Ascending aorta (tissue), 2 donors: ENCODE data around the gene SULT2B1. TPM values are rescaled to one million over a fixed set of nuclear protein-coding genes. Genes with fewer than 3 reads are reported as not detected.
"Not testable (repeated sequence)": the region's sequence is repeated elsewhere in the genome, so short reads cannot be mapped to it uniquely, and the experiment has no call there.

Source experiments
- DNase-seq, 2 donors: peaks; one replicate each; pipeline ENCODE4 v3.0.0-alpha.2; 2019; ENCODE audit warnings: low spot score in 2 of 2
- H3K27ac ChIP-seq, 2 donors: fragments of 200-600 bp; sonication (generic); one replicate each; pipeline ENCODE4 v1.5.1; 2016 to 2017; ENCODE audit warnings: mild to moderate bottlenecking in 1 of 2
- H3K27me3 ChIP-seq: fragments of 200-600 bp; sonication (generic); one replicate; pipeline ENCODE4 v1.5.1; 2017
- H3K36me3 ChIP-seq, 2 donors: fragments of 200-600 bp; sonication (generic); one replicate each; pipeline ENCODE4 v1.5.1; 2016
- H3K4me1 ChIP-seq, 2 donors: fragments of 200-600 bp; sonication (generic); one replicate each; pipeline ENCODE4 v1.5.1; 2016 to 2017; ENCODE audit warnings: mild to moderate bottlenecking in 1 of 2
- H3K4me3 ChIP-seq, 2 donors: fragments of 200-600 bp; sonication (generic); one replicate each; pipeline ENCODE4 v1.5.1; 2016 to 2017; ENCODE audit warnings: mild to moderate bottlenecking in 1 of 2
- H3K9me3 ChIP-seq, 2 donors: fragments of 200-600 bp; sonication (generic); one replicate each; pipeline ENCODE4 v1.5.1; 2016
- CTCF ChIP-seq, 3 experiments: fragments of 200-600 bp in 2 of 3; fragments of 450-650 bp in 1 of 3; sonication (generic) in 2 of 3; IDR thresholded peaks; one replicate each; pipeline ENCODE4 v1.5.1; 2016 to 2019; ENCODE audit warnings: antibody characterized with exemption in 3 of 3, mild to moderate bottlenecking in 1 of 3, moderate library complexity in 1 of 3
- intact Hi-C: fragments of 100-400 bp; cut with DNase I; formaldehyde crosslinking; loops from one replicate; pipeline ENCODE4 v1.15.1; 2023
- total RNA-seq: library from RNA; depleted of rRNA; stranded (reverse); fragments of >200 nt; gene quantifications from one replicate; pipeline ENCODE4 v1.1.0, GENCODE V29; 2016

SULT2B1 gene
- total RNA-seq, 1 donor from 2014 or later = not detected

GRCh38 chr19:48533770-48534169 lies 18.2 kb upstream of the SULT2B1 start:
- no peak for DNase-seq
- Histone ChIP-seq H3K4me3 (no peak overlapping the region), H3K9me3 (peaks cover 0 to 3% of the 10 kb centered on the region in 2 donors), H3K36me3 (no peaks in the 10 kb centered on the region), H3K27ac (no peak overlapping the region), H3K27me3 (no peaks in the 10 kb centered on the region), H3K4me1 (no peaks in the 10 kb centered on the region)
- intact Hi-C loops = no loop called here
- TF ChIP-seq CTCF (IDR thresholded peaks at IDR 0.05) = no peak

- Histone ChIP-seq H3K27ac (no peak overlapping the region), H3K36me3 (no peaks in the 10 kb centered on the region)
- no peak for TF ChIP-seq CTCF (IDR thresholded peaks at IDR 0.05)
Observed at GRCh38 chr19:48537541-48537940, 14.4 kb upstream of the SULT2B1 start.

GRCh38 chr19:48538057-48538456 lies 13.9 kb upstream of the SULT2B1 start:
- DNase-seq, H3K9me3 ChIP-seq, H3K36me3 ChIP-seq, H3K27me3 ChIP-seq, H3K4me1 ChIP-seq, H3K27ac ChIP-seq, intact Hi-C loops, H3K4me3 ChIP-seq: not testable (repeated sequence)

More at GRCh38 chr19:48537541-48537940, 14.4 kb upstream of the SULT2B1 start:
- H3K4me3 ChIP-seq = no peak overlapping the region
- H3K9me3 ChIP-seq = no peaks in the 10 kb centered on the region
- DNase-seq = no peak
- intact Hi-C loops = no loop called here
- H3K4me1 ChIP-seq = no peaks in the 10 kb centered on the region
- H3K27me3 ChIP-seq = no peaks in the 10 kb centered on the region

- H3K27me3 ChIP-seq = no peaks in the 10 kb centered on the region
- no peak for DNase-seq
- TF ChIP-seq CTCF (IDR thresholded peaks at IDR 0.05) = no peak
- no peak overlapping the region for H3K27ac ChIP-seq
- H3K9me3 ChIP-seq = no peaks in the 10 kb centered on the region
- H3K4me1 ChIP-seq = no peaks in the 10 kb centered on the region
- intact Hi-C loops = no loop called here
- H3K36me3 ChIP-seq = no peaks in the 10 kb centered on the region
- H3K4me3 ChIP-seq = no peak overlapping the region
Observed at GRCh38 chr19:48539503-48540096, 12.4 kb upstream of the SULT2B1 start.

GRCh38 chr19:48540110-48540509 lies 11.9 kb upstream of the SULT2B1 start:
- H3K4me3 ChIP-seq = no peak overlapping the region
- intact Hi-C loops = no loop called here
- no peak for TF ChIP-seq CTCF (IDR thresholded peaks at IDR 0.05)
- no peaks in the 10 kb centered on the region for H3K9me3 ChIP-seq
- H3K27me3 ChIP-seq = no peaks in the 10 kb centered on the region
- no peaks in the 10 kb centered on the region for H3K4me1 ChIP-seq
- no peak overlapping the region for H3K27ac ChIP-seq
- no peak for DNase-seq
- H3K36me3 ChIP-seq = no peaks in the 10 kb centered on the region

GRCh38 chr19:48541813-48542212 lies 10.2 kb upstream of the SULT2B1 start:
- H3K27ac ChIP-seq = no peak overlapping the region
- no peaks in the 10 kb centered on the region for H3K9me3 ChIP-seq
- H3K4me3 ChIP-seq = no peak overlapping the region
- no peaks in the 10 kb centered on the region for H3K4me1 ChIP-seq
- intact Hi-C loops = no loop called here
- no peak for TF ChIP-seq CTCF (IDR thresholded peaks at IDR 0.05)
- no peaks in the 10 kb centered on the region for H3K36me3 ChIP-seq
- DNase-seq = no peak
- H3K27me3 ChIP-seq = no peaks in the 10 kb centered on the region
